Testis (tissue), 3 donors: ENCODE results near the gene SMC1B. TPM values are rescaled to one million over a fixed set of nuclear protein-coding genes. Genes with fewer than 3 reads are reported as not detected.

Experiments
- DNase-seq: peaks from one replicate; pipeline ENCODE4 v3.0.0-alpha.2; 2019
- H3K27ac ChIP-seq, 2 donors: fragments of 200-600 bp; sonication (generic); one replicate each; pipeline ENCODE4 v1.5.1; 2019
- H3K27me3 ChIP-seq: fragments of 200-600 bp; sonication (generic); one replicate; pipeline ENCODE4 v1.5.1; 2019
- H3K36me3 ChIP-seq: fragments of 200-600 bp; sonication (generic); one replicate; pipeline ENCODE4 v1.5.1; 2017; ENCODE audit warnings: low read depth; ENCODE audit errors: missing control alignments
- H3K4me1 ChIP-seq: fragments of 200-600 bp; sonication (generic); one replicate; pipeline ENCODE4 v1.5.1; 2019
- H3K4me3 ChIP-seq, 2 donors: fragments of 200-600 bp; sonication (generic); one replicate each; pipeline ENCODE4 v1.5.1; 2017 to 2019
- H3K9me3 ChIP-seq: fragments of 200-600 bp; sonication (generic); one replicate; pipeline ENCODE4 v1.5.1; 2017
- POLR2A ChIP-seq: fragments of 450-650 bp; IDR thresholded peaks from one replicate; pipeline ENCODE4 v1.6.1; 2017; ENCODE audit warnings: antibody characterized with exemption, mild to moderate bottlenecking, moderate library complexity
- WGBS, 2 donors: methylation state at CpG; one replicate each; pipeline ENCODE4 v1.1.5; 2018; 5-methylcytosine and 5-hydroxymethylcytosine counted together
- intact Hi-C: fragments of 100-400 bp; cut with DNase I; formaldehyde crosslinking; loops from one replicate; pipeline ENCODE4 v1.15.1; 2023; ENCODE audit warnings: low total_unique reads
- polyA plus RNA-seq: library from polyadenylated mRNA; stranded (reverse); fragments of 350-450 nt; fragmentation: Illumina TruSeq; extraction: RNeasy Lipid Tissue Mini Kit (QIAGEN cat#74804); gene quantifications from one replicate; pipeline ENCODE4 v1.2.3, GENCODE V29; 2014; ENCODE audit warnings: low read depth, low replicate concordance; ENCODE audit not compliant: insufficient read depth
- total RNA-seq, 2 donors: library from RNA; depleted of rRNA; stranded (reverse); fragments of >200 nt; gene quantifications; one replicate each; pipeline ENCODE4 v1.2.3, GENCODE V29; 2016
- TF ChIP-seq, protein P1 (sequence below), 3 experiments: fragments of 450-650 bp in 2 of 3; fragments of 200-600 bp in 1 of 3; sonication (generic) in 1 of 3; IDR thresholded peaks; one replicate each; pipeline ENCODE4 v1.5.1; 2016 to 2019; ENCODE audit warnings: antibody characterized with exemption in 3 of 3, mild to moderate bottlenecking in 2 of 3, moderate library complexity in 1 of 3

SMC1B gene
- total and polyA plus RNA-seq, 3 donors from 2014 or later: 10.1 to 46.8 (median 24.7) TPM

DNA sequence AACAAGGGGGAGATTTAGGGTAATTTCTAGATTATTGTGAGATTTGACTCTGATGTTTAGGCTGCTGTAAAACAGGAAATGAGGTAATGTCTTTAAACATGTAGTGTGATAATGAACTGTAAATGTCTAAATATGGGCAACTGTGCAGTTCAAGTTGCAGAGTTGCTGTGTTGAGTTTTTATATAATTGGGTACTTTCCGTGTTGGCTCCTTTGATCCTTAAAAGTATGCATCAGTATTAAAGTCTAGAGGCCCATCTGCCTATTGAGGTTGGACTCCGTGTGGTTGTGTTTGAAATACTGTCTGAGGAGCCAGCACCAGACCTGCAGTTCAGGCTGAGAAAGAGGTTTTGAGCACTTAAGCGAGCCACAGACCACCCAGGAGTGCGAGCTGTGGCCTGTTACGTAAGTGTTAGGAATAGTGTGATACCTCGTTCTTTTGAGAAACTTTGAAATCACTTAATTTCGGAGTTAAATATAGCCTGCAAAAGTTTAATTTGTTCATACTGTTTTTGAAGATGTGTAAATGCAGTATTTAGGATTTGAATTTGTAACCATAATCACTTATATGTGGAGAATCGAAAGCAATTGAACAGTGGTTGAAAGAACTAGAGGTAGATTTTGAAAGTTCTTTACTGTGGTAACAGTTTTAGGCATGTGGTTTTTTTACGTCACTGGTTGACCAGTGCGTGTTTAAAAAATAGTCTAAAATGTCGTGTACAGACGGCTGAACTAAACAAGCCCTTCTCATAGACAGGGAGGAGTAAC is 94.7 kb downstream of the SMC1B start:
- Histone ChIP-seq H3K4me3 (no peak overlapping the region), H3K27me3 (no peaks in the 10 kb centered on the region), H3K36me3 (no peaks in the 10 kb centered on the region), H3K9me3 (no peaks in the 10 kb centered on the region), H3K27ac (peak overlapping the region; percentile 78 to 89), H3K4me1 (peaks cover 38% of the 10 kb centered on the region)
- TF ChIP-seq, protein P1, sequence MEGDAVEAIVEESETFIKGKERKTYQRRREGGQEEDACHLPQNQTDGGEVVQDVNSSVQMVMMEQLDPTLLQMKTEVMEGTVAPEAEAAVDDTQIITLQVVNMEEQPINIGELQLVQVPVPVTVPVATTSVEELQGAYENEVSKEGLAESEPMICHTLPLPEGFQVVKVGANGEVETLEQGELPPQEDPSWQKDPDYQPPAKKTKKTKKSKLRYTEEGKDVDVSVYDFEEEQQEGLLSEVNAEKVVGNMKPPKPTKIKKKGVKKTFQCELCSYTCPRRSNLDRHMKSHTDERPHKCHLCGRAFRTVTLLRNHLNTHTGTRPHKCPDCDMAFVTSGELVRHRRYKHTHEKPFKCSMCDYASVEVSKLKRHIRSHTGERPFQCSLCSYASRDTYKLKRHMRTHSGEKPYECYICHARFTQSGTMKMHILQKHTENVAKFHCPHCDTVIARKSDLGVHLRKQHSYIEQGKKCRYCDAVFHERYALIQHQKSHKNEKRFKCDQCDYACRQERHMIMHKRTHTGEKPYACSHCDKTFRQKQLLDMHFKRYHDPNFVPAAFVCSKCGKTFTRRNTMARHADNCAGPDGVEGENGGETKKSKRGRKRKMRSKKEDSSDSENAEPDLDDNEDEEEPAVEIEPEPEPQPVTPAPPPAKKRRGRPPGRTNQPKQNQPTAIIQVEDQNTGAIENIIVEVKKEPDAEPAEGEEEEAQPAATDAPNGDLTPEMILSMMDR (IDR thresholded peaks at IDR 0.05): no peak
- TF ChIP-seq POLR2A: no peak
- WGBS, 2 donors: 57 to 59% methylated on average over 12 of the region's 12 CpGs
- no peak for DNase-seq
- intact Hi-C loops: no loop called here

DNA sequence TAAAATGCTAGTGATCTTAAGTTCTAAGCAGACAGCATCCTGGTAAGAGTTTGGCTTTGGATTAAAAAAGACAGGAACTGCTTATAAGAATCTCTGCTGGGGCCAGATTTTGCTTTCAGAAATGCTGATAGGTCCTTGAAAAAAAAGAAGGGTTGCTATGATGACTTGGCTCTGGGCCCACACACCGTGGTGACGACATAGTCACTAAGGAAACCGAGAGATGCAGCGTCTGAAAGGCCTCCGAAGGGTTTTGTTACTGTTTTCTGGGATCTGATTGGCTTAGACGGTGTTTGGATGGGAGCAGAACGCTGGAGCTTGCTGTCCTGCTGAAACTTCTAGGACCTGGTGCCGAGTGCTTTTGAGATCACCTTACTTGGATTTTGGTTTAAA is 95.2 kb downstream of the SMC1B start:
- intact Hi-C loops: no loop called here
- WGBS, 2 donors: 26 to 44% methylated on average over 8 of the region's 8 CpGs
- peak; percentile 72 for DNase-seq
- Histone ChIP-seq H3K36me3 (no peaks in the 10 kb centered on the region), H3K27me3 (no peaks in the 10 kb centered on the region), H3K4me3 (no peak overlapping the region), H3K4me1 (peaks cover 38% of the 10 kb centered on the region), H3K27ac (peak overlapping the region; percentile 78 to 89), H3K9me3 (no peaks in the 10 kb centered on the region)
- TF ChIP-seq, protein P1 (IDR thresholded peaks at IDR 0.05): no peak
- no peak for TF ChIP-seq POLR2A

DNA sequence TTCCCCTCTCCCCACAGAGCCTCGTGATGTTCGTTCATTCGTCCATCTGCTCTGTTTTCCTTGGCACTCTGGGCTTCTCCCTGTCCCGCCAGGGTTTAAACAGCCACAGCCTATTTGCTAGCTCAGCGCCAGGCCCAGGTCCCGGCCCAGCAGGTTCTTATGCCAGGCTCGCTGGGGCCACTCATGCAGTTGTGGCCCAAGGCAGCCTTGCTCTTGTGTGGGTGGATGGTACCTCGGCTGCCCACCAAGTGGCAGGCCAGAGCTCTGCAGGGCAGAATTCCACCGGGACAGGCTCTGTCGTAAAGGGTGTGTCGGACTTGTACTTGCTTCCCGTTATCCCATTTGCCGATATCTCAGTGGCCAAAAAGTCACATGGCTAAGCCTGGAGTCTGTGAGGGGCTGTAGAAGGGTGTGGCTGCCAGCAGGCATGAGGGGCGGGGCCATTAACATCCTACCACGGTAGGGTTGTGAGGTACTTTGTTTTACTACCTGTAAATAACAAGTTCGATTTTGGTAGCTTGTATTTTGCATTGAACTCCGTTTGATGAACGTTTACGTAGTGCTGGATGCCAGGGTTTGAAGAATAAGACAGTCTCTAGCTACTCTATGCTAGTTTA is 95.7 kb downstream of the SMC1B start:
- intact Hi-C loops: no loop called here
- peak overlapping the region; percentile 78 to 89 for H3K27ac ChIP-seq
- H3K9me3 ChIP-seq: no peaks in the 10 kb centered on the region
- no peaks in the 10 kb centered on the region for H3K27me3 ChIP-seq
- TF ChIP-seq, protein P1 (IDR thresholded peaks at IDR 0.05): peak in 1 of 3 experiments; percentile 29
- TF ChIP-seq POLR2A: no peak
- 48 to 64% methylated on average over 19 of the region's 19 CpGs for WGBS, 2 donors
- peaks cover 38% of the 10 kb centered on the region for H3K4me1 ChIP-seq
- peak; percentile 51 for DNase-seq
- no peak overlapping the region for H3K4me3 ChIP-seq
- H3K36me3 ChIP-seq: no peaks in the 10 kb centered on the region

DNA sequence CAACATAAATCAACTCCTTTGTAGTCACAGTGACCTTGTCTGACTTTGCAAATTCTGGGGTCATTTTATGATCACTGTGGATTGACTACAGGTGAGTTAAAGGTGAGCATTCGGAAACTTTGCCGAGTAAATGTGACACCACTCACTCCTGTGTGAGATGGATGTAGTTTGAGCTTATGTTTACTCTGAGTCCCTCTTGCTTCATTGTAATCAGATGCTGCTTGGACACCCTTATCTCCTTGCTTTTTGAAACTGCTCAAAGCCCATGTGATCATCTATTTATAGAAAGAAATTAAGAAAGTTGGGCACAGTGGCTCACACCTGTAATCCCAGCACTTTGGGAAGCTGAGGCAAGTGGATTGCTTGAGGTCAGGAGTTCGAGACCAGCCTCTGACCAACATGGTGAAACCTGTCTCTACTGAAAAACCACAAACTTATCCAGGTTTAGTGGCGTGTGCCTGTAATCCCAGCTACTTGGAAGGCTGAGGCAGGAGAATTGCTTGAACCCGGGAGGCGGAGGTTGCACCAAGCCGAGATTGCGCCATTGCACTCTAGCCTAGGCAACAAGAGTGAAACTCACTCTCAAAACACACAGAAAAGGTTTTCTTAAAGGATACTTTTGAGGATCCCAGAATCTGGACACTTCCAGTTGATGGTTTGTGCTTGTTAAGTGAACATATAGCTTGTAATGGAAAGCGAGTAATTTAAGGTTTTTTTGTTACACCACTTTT is 96.4 kb downstream of the SMC1B start:
- Histone ChIP-seq H3K4me1 (peaks cover 38% of the 10 kb centered on the region), H3K36me3 (no peaks in the 10 kb centered on the region), H3K4me3 (no peak overlapping the region), H3K27ac (peak overlapping the region; percentile 78 to 89), H3K27me3 (no peaks in the 10 kb centered on the region), H3K9me3 (no peaks in the 10 kb centered on the region)
- intact Hi-C loops: no loop called here
- no peak for DNase-seq
- no peak for TF ChIP-seq POLR2A
- TF ChIP-seq, protein P1 (IDR thresholded peaks at IDR 0.05): no peak
- 87 to 92% methylated on average over 9 of the region's 9 CpGs for WGBS, 2 donors
